Astrocyte of the cerebellum (primary cell): Measurements from ENCODE around the gene CDH11.

Source experiments
- DNase-seq: peaks from one replicate; pipeline ENCODE4 v3.0.0-alpha.2; 2011; ENCODE audit warnings: low read depth
- H3K4me3 ChIP-seq: 2 replicates; pipeline ENCODE4 v1.5.1; 2011; ENCODE audit warnings: mild to moderate bottlenecking, low read depth, low read length, moderate library complexity
- in situ Hi-C: cut with HindIII; loops from 2 replicates; pipeline ENCODE4 v1.10.0; 2017; ENCODE audit warnings: low sequenced_read_pairs
- TF ChIP-seq, protein P1 (sequence below): IDR thresholded peaks from 2 replicates; pipeline ENCODE4 v1.5.1; 2012; ENCODE audit warnings: low read length, low read depth, moderate library complexity, mild to moderate bottlenecking; ENCODE audit errors: missing control alignments

CDH11 gene

DNA sequence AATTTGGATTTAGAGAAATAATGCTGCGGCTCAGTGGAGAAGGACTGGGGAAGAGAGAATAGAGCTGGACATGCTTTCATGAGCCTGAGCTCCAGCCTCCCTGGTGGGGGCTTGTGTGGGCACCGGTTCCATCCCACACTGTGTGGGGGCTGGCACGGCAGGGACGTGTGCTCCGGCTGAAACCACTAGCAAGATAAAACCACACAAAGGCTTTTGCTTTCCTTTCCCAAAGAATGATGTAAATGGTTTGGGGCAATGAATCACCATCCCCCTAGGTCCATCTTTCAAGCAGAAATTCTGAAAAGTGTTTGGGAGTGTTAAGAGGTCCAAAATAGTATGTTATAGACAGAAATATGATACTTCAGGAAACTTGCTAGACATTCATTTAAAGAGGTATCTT lies 77.0 kb downstream of the CDH11 start:
- H3K4me3 ChIP-seq, result no peak overlapping the region
- in situ Hi-C loops, result no loop called here
- TF ChIP-seq, protein P1, sequence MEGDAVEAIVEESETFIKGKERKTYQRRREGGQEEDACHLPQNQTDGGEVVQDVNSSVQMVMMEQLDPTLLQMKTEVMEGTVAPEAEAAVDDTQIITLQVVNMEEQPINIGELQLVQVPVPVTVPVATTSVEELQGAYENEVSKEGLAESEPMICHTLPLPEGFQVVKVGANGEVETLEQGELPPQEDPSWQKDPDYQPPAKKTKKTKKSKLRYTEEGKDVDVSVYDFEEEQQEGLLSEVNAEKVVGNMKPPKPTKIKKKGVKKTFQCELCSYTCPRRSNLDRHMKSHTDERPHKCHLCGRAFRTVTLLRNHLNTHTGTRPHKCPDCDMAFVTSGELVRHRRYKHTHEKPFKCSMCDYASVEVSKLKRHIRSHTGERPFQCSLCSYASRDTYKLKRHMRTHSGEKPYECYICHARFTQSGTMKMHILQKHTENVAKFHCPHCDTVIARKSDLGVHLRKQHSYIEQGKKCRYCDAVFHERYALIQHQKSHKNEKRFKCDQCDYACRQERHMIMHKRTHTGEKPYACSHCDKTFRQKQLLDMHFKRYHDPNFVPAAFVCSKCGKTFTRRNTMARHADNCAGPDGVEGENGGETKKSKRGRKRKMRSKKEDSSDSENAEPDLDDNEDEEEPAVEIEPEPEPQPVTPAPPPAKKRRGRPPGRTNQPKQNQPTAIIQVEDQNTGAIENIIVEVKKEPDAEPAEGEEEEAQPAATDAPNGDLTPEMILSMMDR, result no peak
- DNase-seq, result peak; percentile 77

DNA sequence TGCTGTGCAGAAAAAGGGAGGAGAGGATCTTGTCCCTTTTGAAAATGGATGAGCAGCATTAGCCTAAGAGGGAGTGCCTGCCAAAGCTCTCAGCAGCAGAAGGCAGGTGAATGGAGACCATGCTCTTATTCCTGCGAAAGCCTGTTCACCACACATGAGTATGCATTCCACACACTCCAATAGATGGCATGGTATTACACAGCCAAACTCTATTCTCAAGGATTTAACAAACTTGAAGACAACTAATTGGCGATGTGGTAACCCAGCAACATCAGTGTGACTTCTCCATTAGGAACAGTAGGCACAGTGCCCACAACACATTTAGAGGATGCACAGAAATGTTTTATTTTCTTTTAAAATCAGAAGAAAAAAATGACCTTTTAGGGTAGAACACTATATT lies 77.8 kb downstream of the CDH11 start:
- TF ChIP-seq, protein P1, result no peak
- DNase-seq, result no peak
- in situ Hi-C loops, result no loop called here
- H3K4me3 ChIP-seq, result no peak overlapping the region

DNA sequence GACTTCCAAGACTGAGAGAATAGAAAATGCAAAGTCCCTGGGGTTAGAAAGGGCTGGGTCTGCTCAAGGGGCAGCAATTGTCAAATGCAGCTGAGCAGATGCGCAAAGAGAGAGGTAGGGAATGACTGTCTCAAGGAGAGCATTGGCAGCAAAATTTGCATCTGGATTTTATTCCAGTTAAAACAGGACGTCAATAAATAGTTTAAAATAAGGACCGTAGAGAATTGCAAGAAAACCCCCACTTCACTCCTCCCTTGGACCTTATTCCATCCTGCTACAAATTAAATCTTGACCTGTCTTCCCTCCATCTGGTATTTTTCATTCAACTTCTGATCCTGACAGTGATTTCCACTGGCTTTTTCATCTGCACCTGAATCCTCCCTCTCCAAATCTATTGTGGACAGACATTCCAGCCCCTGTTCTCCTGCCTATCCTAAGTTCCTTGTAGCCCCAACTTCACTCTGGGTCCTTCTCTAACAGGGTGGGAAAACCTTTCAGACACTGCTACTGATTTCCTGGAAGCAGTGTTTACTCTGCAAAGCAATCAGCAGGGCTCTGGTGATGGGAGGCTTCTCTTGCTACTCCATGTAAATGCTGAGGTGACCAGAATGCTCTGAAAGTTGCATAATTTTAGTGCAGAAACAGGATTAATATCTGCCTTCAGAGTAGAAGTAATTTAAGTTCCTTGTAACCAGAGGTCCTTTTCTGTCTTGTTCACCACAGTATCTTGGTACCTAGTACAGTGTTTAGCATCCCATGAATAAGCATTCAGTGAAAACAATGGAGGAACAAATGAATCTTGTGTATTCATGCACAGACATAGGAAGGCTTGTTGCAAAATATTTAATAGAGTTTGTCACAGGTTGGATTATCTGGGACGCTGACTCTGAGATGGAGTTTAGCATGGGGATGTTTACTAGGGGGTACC lies 79.2 kb downstream of the CDH11 start:
- TF ChIP-seq, protein P1, result no peak
- H3K4me3 ChIP-seq, result no peak overlapping the region
- no peak for DNase-seq
- in situ Hi-C loops, result no loop called here

DNA sequence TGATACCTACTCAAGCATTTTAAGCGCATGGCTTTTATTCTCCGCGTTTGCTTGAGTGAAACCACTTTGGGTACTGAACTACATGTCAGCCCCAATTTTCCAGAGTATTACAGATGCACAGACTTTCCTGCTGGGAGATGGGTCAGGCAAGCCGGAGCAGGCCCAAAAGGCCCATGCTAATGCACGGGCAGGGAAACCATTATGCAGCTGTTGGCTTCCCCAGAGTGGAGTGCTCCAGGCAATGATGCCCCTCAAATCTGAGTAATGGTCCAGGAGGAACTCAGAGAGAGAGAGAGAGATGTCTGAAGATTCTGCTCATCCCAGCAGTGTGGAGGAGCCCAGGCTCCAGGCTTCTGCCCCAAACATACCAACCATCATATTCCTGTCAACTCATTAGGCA lies 80.2 kb downstream of the CDH11 start:
- in situ Hi-C loops, result no loop called here
- no peak for DNase-seq
- H3K4me3 ChIP-seq, result no peak overlapping the region
- TF ChIP-seq, protein P1, result no peak

DNA sequence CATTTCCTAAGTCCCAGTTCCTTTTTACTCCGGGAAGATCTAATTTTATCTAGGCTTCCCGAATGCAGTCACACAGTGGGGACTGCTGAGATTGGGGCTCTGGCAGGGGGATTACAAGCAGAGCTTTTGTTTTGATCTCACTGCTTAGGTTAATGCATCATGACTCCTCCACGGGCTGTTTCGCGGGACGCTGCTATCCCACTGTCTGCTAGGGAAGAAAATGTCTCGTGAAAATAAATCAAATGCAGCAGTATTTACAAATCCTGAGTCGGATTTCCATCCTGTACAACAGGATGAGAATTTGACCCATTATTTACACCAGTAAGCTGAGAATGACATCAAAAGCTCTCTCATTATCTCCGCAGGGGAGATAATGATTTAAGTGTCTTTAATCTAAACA lies 83.8 kb downstream of the CDH11 start:
- DNase-seq, result no peak
- in situ Hi-C loops, result no loop called here
- H3K4me3 ChIP-seq, result no peak overlapping the region
- TF ChIP-seq, protein P1, result no peak

DNA sequence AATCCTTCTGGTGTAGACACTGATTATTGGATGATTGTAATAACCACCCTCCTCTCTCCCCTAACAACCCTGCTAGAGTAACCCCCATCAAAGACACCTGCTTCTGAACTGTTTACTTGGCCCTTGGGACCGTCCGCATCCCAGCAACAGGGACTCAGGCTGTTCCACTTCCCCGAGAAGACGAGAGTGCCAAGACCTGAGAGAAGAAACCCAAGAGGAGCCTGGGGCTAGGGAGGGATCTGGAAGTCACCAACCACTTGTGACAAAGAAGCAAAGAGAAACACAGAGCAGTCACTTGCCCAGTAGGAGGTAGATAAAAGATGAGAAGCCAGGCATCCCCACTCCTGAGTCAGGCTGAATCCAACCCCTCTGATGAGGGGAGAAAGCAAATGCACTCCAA lies 84.3 kb downstream of the CDH11 start:
- DNase-seq, result no peak
- H3K4me3 ChIP-seq, result no peak overlapping the region
- TF ChIP-seq, protein P1, result no peak
- in situ Hi-C loops, result no loop called here
